Activated CD4-positive, alpha-beta T cell treated with anti-CD3 and anti-CD28 coated beads, Interleukin-2, amount 50 U/mL, for 48 hours (primary cell): ENCODE data around the gene CELF4.

Source experiments
- DNase-seq, 2 experiments: peaks; one replicate each; pipeline ENCODE4 v3.0.0-alpha.2; 2020

CELF4 gene

GRCh38 chr18:37274309-37275236 lies 291.0 kb downstream of the CELF4 start:
- no peak for DNase-seq

- no peak for DNase-seq
Measured at GRCh38 chr18:37272841-37273240, 292.8 kb downstream of the CELF4 start.

GRCh38 chr18:37272226-37272625 lies 293.4 kb downstream of the CELF4 start:
- no peak for DNase-seq

GRCh38 chr18:37270666-37271052 lies 294.9 kb downstream of the CELF4 start:
- DNase-seq = no peak

- peak; percentile 23 to 35 for DNase-seq
Measured at GRCh38 chr18:37270038-37270665, 295.4 kb downstream of the CELF4 start.

GRCh38 chr18:37266290-37266689 lies 299.3 kb downstream of the CELF4 start:
- DNase-seq = no peak

- no peak for DNase-seq
Measured at GRCh38 chr18:37265382-37265781, 300.2 kb downstream of the CELF4 start.

- no peak for DNase-seq
Measured at GRCh38 chr18:37264956-37265355, 300.6 kb downstream of the CELF4 start.

GRCh38 chr18:37261988-37262387 lies 303.6 kb downstream of the CELF4 start:
- no peak for DNase-seq

- no peak for DNase-seq
Measured at GRCh38 chr18:37261246-37261840, 304.3 kb downstream of the CELF4 start.

GRCh38 chr18:37260367-37261093 lies 305.1 kb downstream of the CELF4 start:
- DNase-seq = no peak

- no peak for DNase-seq
Measured at GRCh38 chr18:37259711-37260110, 305.9 kb downstream of the CELF4 start.

- DNase-seq = no peak
Measured at GRCh38 chr18:37258819-37259218, 306.8 kb downstream of the CELF4 start.

GRCh38 chr18:37258131-37258530 lies 307.5 kb downstream of the CELF4 start:
- no peak for DNase-seq

GRCh38 chr18:37254973-37255372 lies 310.6 kb downstream of the CELF4 start:
- DNase-seq = no peak

GRCh38 chr18:37254236-37254754 lies 311.3 kb downstream of the CELF4 start:
- no peak for DNase-seq

- no peak for DNase-seq
Measured at GRCh38 chr18:37253394-37254235, 312.0 kb downstream of the CELF4 start.

- no peak for DNase-seq
Measured at GRCh38 chr18:37252854-37253393, 312.7 kb downstream of the CELF4 start.

- DNase-seq = no peak
Measured at GRCh38 chr18:37252342-37252741, 313.3 kb downstream of the CELF4 start.

GRCh38 chr18:37251679-37252078 lies 313.9 kb downstream of the CELF4 start:
- DNase-seq = no peak

- DNase-seq = no peak
Measured at GRCh38 chr18:37249895-37250618, 315.5 kb downstream of the CELF4 start.
